Renal cortex interstitium (tissue), 11 donors: ENCODE results near the gene FEZF1. TPM values are rescaled to one million over a fixed set of nuclear protein-coding genes. Genes with fewer than 3 reads are reported as not detected.

Experiments used
- DNase-seq, 11 donors: peaks; one replicate each; pipeline ENCODE4 v3.0.0-alpha.2; 2013; ENCODE audit warnings: low read depth in 9 of 11, low spot score in 4 of 11; ENCODE audit errors: extremely low read depth in 1 of 11
- polyA plus RNA-seq, 3 donors: library from polyadenylated mRNA; unstranded; fragments of 120-200 nt; gene quantifications; one replicate each; pipeline ENCODE4 v1.2.1, GENCODE V29; 2013; ENCODE audit not compliant: insufficient read length in 3 of 3

The FEZF1 gene
- polyA plus RNA-seq, 3 donors, result not detected

DNA sequence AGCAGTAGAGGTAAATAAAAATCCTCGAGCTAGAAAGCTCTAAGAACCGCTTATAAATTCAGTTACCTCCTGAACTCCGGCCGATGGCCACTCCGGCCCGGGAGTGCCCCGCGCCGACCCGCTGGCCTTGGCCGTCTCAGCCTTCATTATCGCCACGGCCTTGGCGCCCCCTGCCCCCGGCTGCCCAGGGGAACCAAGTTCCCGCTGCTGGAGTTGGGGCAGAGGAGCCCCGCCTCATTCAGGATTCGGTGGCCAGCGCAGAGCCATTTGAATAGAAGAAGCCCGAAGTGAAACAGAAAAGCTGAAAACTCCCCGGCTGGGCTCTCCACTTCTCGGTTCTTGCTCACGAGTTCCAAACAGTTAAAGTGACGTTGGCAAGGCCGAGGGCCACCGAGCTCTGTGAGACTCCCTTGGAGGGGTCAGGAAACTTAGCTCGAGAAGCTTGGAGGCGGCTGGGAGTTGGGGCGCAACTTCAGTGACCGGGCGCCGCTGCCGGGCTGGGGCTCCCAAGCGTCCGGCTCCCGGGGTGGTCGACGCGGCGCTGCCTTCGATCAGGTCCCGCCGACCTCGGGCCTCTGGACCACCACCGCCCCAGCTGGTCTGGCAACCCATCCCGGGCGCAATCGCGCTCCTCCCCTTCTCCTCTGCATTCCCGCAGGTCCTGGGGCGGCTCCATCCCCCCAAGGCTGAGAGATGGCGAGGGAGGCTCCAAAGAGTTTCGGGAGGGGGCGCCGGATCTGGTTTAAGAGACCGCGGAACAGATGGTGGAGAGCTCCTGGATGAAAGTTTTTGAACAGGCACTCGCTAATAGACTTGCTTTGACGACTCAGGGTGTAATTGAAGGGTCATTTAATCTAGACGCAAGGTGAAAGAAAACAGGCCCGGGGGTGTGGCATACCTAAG lies 5.8 kb upstream of the FEZF1 start:
- DNase-seq, result peak in 1 of 11 donors; percentile 28

DNA sequence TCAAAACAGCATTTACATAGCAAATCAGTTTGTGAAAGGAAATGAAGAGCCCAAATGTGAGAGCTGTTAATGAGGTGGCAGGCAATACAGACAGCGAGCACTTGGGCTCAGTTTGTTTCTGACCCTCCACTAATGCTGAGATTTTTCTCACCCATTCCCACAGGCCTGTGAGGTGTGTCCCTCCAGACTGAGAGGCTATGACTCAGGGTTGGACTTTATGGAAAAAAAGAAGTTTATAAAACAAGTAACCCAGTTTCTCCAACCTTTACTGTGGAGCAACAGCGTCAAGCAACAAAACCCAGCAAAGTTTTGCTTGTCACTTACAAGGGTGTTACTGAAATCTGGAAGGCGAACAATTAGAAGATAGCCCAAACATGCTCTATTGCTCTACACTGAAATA lies 4.9 kb upstream of the FEZF1 start:
- DNase-seq, result peak in 1 of 11 donors; percentile 10

DNA sequence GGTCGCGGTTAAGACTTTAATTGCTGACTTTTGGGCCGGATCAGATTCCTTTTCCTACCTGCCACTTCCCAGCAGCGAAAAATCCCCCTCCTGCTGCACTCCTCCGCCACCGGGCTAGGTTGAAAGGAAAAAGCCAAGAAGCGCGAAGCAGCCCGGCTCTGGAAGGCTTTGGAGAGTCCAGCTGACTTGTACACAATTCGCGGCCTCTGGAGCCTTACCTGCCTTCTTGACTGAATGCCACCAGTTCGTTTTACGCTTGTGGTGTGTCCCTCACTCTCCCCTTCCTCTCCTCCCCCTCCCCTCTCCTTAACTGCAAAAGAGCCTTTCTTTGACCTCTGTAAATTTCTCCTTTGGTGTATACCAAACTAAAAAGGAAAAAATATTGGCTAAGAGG lies 2.7 kb upstream of the FEZF1 start:
- peak in 1 of 11 donors; percentile 7 for DNase-seq

DNA sequence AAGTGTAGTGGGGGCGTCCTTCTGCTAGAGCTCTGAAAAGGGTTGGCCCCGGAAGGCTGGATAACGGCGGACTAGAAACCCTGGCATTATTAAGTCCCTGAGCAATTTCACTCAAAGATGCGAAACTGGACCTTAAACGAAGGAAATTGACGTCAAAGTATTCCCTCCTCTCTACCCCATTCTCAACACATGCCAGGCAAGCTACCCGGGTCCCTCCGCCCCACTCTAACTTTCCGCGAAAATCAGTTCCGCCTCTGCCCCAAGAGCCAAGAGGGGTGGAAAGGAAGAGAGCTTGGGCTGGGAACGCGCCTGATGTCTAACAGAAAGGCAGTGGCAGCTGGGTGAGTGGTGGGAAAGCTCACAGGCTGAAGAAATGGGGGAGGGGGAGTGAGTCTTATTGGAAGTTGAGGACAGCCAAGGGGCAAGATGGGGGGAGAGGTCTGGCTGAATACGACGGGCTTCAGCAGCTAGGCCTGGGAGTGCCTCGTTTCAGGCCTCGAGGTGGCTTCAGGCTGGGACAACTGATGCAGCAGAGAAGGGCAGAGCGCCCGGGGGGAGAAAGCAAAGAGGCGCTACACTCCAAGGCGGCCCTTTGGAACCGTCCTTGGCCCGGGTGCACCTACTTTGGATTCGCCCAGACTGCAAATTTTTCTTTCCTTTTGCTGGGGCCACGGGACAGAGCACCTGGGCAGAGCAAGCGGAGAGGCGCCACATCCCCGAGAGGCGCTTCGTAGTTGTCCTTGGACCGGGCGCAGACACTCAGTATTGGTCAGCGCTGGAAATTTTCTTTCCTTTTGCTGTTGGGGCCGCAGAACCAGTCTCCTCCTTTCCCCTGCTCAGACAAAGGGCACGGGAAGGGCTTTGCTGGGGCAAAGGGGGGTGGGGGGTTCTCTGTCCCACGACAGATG lies 2.0 kb upstream of the FEZF1 start:
- no peak for DNase-seq

DNA sequence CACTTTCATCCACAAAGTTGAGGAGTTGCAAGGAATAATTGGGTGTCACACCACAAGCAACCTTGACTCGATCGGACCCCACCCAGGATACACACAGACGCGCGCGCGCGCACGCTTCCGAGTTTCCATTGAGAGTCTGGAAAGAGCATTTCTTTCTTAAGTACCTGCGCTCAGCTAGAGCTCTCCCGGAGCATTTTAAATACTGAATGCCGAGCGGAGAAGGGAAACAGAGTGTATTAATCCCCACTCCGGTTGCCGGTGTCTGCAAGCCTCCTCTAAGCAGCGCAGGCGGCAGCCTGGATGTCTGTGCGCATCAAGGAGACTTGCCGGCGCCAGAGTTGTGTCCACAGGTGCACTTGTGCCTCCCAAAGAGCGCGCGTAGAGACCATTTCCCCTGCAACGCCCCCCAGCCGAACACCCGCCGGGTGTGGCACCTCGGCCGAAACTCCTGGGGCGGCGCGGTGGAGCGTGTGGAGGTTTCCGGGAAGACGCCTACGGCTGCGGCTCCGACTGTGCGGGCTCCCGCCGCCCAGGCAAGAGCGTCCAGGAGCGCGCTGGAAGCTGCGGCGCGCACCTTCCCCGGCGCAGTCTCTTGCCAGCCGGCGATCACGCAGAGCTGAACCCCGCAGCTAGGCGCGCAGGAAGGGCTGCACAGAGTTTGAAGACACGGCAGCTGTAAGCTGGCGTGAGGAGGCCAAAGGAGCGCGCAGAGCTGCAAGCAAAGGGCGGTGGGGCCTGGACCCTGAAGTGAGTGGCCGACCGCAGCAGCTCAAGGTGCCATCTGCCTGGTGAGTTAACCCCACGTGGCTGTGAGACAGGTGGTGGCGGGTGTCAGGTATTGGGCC lies 1.1 kb upstream of the FEZF1 start:
- DNase-seq, result peak in 1 of 11 donors; percentile 20

DNA sequence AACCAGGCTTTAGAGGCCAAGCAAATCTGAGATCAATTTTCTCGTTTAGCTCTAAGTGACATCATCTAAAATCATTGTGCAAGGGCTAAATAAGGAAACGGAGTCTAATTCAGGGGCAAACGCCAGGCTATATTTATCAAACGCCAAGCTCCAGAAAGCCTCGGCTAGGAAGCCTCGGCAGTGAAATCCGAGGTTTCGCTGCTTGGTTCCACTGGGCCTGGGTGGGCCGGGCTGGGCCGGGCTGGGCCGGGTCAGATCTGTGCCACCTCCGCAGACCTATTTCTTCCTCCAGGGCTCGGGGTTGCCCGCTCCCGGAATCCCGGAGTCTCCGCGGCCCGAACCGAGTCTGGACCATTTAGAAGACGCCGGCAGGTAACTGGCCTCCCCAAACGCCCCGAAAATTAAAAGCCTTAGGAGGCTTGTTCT lies 459 bp upstream of the FEZF1 start:
- DNase-seq, result no peak

DNA sequence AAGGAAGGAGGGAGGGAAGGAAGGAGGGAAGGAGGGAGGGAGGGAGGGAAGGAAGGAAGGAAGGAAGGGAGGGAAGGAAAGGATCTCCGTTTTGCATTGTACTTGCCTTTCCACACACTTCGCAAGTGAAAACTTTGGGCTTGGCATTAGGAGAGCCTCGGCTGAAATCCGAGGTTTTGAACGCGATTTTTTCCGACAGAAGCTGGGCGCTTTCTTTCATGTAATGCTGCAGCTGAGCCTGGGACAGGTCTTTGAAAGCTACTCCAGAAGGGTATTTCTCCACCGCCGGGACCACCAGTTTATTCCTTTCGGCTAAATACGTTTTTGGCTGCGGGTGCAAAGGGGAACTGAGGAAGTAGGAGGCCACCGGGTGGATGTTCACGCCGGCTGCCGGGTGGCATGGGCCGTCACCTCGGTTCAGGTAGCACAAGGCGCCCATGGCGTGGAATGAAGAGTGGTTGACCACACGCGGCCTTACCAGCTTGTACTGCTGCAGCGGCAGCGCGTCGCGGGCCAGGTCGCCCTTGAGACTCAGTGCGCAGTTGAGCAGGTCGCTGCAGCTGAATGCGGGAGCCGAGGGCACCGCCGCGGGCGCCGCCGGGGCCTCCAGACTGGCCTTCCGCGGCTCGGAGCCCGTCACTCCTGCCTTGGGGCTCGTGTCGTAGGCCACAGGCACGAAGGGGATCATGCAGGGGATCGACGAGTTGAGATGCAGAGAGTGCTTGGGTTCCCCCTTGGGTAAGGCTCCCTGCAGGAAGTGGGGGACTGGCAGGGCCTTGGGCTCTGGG lies 825 bp downstream of the FEZF1 start:
- DNase-seq, result peak in 1 of 11 donors; percentile 20

DNA sequence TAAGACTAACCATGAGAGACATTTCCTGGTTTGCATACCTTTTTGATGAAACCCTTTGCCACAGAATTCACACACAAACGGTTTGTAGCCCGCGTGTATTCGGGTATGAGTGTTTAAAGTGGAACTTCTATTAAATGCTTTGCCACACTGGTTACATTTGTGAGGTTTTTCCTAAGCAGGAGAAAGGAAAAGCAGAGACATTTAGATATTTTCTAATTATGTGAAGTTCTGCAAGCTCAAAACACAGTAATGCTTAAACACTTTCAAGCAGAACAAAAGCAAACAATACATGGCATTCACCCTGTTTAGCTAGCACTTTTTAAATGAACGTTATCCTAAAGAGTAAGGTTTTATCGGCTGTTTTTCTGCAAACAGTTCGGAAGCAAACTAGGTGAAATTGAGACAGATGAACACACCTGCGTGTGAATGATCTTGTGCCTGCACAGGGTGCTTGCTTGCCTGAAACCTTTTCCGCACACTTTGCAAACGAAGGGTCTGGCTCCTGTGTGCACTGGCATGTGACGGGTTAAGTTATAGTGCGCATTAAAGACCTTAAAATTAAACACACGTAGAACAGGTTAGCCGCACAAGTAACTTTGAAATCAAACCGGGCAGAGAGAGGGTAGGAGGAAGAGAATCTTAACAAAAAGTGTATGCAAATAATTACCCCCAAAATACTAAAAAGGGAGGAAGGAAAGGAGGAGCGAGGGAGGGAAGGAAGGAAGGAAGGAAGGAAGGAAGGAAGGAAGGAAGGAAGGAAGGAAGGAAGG lies 1.6 kb downstream of the FEZF1 start:
- peak in 1 of 11 donors; percentile 35 for DNase-seq

DNA sequence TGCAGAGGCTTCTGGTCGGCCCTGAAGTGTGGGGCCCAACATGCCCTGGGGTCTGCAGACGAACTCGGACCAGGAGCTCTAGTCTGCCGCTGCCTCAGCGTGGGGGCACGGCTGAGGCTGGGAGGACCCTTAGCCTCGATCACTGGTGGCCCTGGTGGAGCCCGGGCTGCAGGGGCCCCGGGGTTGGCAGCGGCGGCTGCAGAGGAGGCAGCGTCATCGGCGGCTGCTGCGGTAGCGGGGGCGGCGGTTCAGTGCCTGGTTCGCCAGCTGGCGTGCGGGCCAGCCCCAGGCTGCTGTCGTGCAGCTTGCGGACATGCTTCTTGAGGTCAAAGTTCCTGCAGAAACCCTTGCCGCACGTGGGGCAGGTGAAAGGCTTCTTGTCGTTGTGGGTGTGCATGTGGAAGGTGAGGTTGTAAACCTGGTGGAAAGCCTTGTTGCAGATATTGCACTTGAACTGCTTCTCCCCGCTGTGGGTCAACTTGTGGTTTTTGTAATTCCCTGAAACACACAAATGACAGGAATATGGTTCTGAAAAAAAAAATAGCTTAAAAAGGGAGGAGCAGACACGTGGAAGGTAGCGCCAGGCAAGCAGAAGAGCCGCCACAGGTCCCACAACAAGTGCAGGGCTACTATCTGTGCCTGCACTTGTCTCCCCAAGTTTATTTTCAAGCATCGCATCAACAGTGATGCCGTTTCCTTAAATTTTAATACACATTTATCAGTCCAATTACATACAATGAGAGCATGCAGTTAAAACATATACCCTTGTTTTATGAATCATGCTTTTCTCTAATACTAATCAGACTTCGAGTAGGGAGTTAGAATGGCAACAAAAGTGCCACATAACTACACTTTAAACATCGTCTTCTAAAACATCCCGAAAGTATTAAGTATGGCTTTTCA lies 2.4 kb downstream of the FEZF1 start:
- peak in 1 of 11 donors; percentile 36 for DNase-seq

DNA sequence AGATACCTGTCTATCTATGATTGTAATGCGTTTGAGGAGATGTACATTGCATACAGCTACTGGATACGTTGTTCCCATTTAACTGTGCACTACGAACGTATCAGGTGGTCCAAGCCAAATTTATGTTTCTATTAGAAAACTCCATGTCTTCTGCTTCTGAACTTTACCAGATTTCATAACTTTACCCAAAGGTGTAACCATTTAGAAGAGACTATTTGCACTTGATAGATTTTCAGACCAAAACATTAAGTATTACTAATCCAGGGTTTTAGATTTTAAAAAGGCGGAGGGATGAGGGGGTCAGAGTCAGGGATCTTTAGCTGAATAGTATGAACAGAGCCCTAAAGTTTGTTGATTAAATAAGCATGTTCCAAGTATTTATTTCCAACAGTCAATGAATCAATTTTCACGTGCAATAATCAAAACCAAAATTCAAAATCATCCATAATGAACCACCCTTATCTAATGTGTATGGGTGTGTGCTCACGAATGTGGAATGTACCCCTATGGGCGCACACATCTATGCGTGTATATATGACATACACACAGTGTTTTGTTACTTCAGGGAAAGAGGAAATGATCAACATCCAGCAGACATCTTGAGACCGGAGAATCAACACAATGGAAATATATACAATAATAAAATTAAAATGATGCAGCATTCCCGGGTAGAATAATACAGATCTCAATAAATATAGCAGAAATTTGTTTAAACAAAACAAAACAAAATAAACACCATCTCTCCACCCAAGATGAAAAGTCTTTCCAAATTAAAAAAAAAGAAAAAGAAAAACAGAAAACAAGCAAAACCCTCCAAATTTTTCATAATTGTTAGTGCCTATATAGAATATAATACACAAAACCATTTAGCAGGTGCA lies 3.4 kb downstream of the FEZF1 start:
- peak in 1 of 11 donors; percentile 7 for DNase-seq

DNA sequence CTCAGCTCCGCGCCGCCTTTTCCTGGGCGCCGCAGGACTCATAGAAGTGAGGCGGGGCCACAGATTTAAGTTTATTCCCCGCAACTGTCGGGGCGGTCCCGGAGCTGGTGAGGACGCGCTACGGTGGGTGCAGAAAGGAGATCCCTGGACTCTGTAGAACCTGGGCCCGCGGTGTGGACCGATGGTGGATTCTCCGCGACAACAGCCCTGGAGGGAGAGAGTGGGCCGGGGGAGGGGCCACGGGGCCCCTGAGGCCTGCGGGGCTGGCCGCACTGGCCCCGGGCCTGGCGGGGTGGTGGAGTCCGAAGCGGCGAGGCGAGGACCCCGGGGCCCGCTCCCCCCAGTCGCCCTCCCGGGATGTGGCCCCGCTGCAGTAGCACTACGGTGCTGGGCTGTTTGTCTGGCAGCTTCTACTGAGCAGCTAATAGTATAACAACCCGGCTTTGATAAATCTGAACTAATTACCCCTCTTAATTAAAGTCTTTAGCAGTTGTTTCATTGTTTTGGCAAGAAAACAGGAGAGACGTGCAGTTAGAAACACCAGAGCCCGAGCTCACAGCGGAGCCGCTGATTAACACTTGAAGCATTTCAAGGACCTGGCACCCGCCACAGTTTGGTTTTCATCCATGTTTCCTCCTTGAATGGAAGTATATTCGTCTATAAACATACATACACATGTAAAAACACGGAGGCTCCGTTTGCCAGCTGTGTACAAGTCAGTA lies 4.2 kb downstream of the FEZF1 start:
- DNase-seq, result peak in 1 of 11 donors; percentile 27

DNA sequence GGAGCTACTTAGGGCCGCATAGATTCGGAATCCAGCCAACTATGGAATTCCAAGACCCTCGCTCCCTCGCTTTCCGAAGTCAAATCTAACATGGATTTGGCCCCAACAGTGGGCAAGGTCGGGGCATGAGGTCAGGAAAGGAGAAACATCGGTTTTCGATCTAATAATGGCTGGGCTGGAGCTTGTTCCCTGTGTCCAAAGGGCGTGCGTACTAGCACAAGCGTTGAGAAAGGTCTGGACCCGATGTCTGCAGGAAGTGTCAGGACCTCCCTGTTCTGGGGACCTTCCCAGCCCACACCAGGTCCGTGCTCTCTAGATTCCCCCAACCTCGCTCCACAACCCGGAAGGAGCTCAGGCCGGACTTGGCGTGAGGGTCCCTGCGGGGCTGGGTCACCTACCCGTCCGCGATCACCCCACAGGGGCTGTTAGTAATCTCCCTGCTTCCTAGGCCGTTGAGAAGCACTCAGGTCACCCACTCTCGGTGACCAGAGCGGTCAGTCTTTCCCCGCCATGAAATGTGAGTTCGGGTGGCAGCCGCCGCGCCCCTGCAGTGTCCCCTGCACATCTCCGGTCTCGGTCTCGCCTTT lies 4.8 kb downstream of the FEZF1 start:
- no peak for DNase-seq

DNA sequence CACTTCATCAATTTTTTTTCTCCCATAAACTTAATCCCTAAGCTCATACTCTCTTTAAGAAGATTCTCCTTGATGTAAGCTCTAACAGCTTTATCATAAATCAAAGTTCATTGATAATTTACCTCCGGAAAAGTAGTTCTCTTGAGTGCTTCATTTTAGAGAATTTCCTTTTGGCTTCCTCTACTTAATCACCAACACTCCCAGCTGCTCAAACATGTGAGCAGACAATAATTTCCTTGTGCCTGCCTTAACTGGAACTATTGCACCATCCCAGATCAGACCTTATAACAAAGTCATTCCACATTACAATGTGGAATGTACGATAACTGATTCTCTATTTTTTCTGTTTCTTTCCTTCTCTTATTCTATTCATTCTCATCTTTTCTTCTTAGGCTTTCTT lies 5.9 kb downstream of the FEZF1 start:
- no peak for DNase-seq

DNA sequence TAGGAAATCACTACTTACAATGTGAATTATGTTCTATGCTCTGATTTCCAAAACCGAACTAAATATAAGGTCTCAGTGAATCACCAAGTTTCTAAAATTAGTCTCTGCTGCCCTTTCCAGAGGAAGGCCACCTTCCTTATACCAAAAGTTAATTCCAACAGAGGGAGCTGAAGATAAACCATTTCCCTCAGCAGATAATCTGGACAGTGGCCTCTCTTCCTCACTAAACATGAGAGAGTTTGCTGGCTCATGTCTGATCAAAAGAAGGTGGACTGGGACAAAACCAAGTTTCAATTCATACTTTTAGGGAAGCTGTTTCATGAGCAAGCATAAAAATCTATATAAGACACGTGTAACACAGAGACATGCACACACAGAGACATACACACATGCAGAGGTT lies 6.4 kb downstream of the FEZF1 start:
- no peak for DNase-seq

DNA sequence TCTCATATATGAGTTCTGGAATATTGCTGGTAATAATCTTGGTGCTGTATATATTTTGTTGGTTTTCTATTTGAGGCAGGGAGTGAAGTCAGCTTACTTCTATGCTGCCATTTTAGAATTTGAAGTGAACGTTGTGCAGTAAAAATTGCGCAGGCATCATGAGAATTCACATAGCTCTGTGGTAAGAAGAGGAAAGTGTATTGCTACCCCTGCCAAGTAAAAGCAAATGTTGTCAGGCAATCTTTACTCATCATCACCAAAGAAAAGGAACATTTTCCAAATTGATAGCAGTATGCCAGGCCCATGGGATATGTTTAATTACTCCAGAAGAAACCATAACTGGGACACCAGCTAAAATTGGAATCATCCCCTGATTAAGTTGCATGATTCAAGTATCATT lies 13.4 kb downstream of the FEZF1 start:
- no peak for DNase-seq
